Spleen (tissue), 7 donors: ENCODE measurements around the gene PNO1.

Experiments
- POLR2A ChIP-seq, 3 donors: fragments of 450-650 bp; IDR thresholded peaks; one replicate each; pipeline ENCODE4 v1.5.1; 2017; ENCODE audit warnings: antibody characterized with exemption in 3 of 3, mild to moderate bottlenecking in 1 of 3
- TF ChIP-seq, protein P1 (sequence below), 11 experiments: fragments of 200-600 bp in 7 of 11; fragments of 450-650 bp in 4 of 11; sonication (generic) in 4 of 11; IDR thresholded peaks in 8 of 11; conservative IDR thresholded peaks in 3 of 11; 1 replicate in 7 of 11; 2 replicates in 4 of 11; pipeline versions ENCODE4 v1.4.0 to v1.8.0; 2016 to 2021; ENCODE audit warnings: antibody characterized with exemption in 11 of 11, inconsistent platforms in 4 of 11, mild to moderate bottlenecking in 1 of 11
- donor health status: DM: no; HTN: no; CAD: no; lungs with moderate emphysema.
- donor health status: DM: no; HTN: no; CAD: no.
- donor health status: DM: no; HTN: no; CAD: no.

DNA sequence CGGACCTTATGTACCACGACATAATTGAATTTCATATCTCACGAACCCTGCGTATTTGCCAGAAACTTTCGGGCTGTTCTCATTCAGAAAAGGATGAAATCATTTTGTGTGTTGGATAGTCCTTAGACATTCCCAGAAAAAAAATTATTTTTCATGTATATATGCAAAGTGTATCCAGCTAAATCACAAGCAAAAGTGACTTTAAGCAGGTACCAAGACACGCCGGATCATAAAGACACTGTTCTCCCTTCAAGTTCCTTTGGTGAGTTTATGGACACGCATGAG, 35.1 kb upstream of the PNO1 start:
- no peak for TF ChIP-seq POLR2A (IDR thresholded peaks at IDR 0.05)
- TF ChIP-seq, protein P1, sequence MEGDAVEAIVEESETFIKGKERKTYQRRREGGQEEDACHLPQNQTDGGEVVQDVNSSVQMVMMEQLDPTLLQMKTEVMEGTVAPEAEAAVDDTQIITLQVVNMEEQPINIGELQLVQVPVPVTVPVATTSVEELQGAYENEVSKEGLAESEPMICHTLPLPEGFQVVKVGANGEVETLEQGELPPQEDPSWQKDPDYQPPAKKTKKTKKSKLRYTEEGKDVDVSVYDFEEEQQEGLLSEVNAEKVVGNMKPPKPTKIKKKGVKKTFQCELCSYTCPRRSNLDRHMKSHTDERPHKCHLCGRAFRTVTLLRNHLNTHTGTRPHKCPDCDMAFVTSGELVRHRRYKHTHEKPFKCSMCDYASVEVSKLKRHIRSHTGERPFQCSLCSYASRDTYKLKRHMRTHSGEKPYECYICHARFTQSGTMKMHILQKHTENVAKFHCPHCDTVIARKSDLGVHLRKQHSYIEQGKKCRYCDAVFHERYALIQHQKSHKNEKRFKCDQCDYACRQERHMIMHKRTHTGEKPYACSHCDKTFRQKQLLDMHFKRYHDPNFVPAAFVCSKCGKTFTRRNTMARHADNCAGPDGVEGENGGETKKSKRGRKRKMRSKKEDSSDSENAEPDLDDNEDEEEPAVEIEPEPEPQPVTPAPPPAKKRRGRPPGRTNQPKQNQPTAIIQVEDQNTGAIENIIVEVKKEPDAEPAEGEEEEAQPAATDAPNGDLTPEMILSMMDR (IDR thresholded peaks at IDR 0.05 in 8 of 11, conservative IDR thresholded peaks at IDR 0.05 in 3 of 11) = peak in 4 of 11 experiments; percentile 1 to 29 (median 16)
